Endodermal cell (in vitro differentiated cells): Measurements from ENCODE around the gene TNRC18. TPM values are rescaled to one million over a fixed set of nuclear protein-coding genes. Genes with fewer than 3 reads are reported as not detected.

ENCODE experiments used
- DNase-seq: peaks from one replicate; pipeline ENCODE4 v3.0.0-alpha.2; 2017
- H3K27ac ChIP-seq: 2 replicates; pipeline ENCODE4 v1.5.1; 2013; ENCODE audit warnings: mild to moderate bottlenecking, low read depth, low read length, moderate library complexity
- H3K27me3 ChIP-seq: 2 replicates; pipeline ENCODE4 v1.6.1; 2013; ENCODE audit warnings: mild to moderate bottlenecking, low read length, moderate library complexity; ENCODE audit not compliant: insufficient read depth, control insufficient read depth, poor library complexity, severe bottlenecking
- H3K36me3 ChIP-seq: 2 replicates; pipeline ENCODE4 v1.7.0; 2013; ENCODE audit warnings: mild to moderate bottlenecking, low read length, moderate library complexity; ENCODE audit not compliant: control insufficient read depth, insufficient read depth
- H3K4me1 ChIP-seq: one replicate; pipeline ENCODE4 v1.7.0; 2013; ENCODE audit warnings: low read length; ENCODE audit not compliant: control insufficient read depth, insufficient read depth
- H3K4me3 ChIP-seq: 2 replicates; pipeline ENCODE4 v1.5.1; 2013; ENCODE audit warnings: mild to moderate bottlenecking, low read length, moderate library complexity
- H3K9ac ChIP-seq: 2 replicates; pipeline ENCODE4 v1.6.1; 2013; ENCODE audit warnings: mild to moderate bottlenecking, low read length, moderate library complexity; ENCODE audit not compliant: poor library complexity, severe bottlenecking; ENCODE audit errors: extremely low read depth
- H3K9me3 ChIP-seq: 2 replicates; pipeline ENCODE4 v1.6.1; 2013; ENCODE audit warnings: mild to moderate bottlenecking, low read length, moderate library complexity; ENCODE audit not compliant: control insufficient read depth
- H3K27ac Mint-ChIP-seq: 2 replicates; pipeline ENCODE4 v1.8.0; 2020; ENCODE audit warnings: mixed read lengths
- H3K27me3 Mint-ChIP-seq: 2 replicates; pipeline ENCODE4 v1.8.0; 2021; ENCODE audit warnings: mild to moderate bottlenecking, mixed read lengths; ENCODE audit not compliant: insufficient read depth
- H3K36me3 Mint-ChIP-seq: 2 replicates; pipeline ENCODE4 v1.8.0; 2020; ENCODE audit warnings: low read depth, mixed read lengths
- H3K4me1 Mint-ChIP-seq: 2 replicates; pipeline ENCODE4 v1.8.0; 2020; ENCODE audit warnings: mixed read lengths
- H3K4me3 Mint-ChIP-seq: 2 replicates; pipeline ENCODE4 v1.8.0; 2020; ENCODE audit warnings: mild to moderate bottlenecking, moderate library complexity, mixed read lengths
- H3K9me3 Mint-ChIP-seq: 2 replicates; pipeline ENCODE4 v1.8.0; 2020; ENCODE audit warnings: mild to moderate bottlenecking, mixed read lengths
- WGBS, 2 experiments: methylation state at CpG; one replicate each; pipeline versions ENCODE4 v1.1.5 to v1.1.7; 2013; ENCODE audit warnings: missing lambda C conversion rate in 2 of 2, mixed read lengths in 1 of 2; ENCODE audit not compliant: insufficient coverage in 1 of 2, insufficient read length in 1 of 2; 5-methylcytosine and 5-hydroxymethylcytosine counted together
- total RNA-seq, 2 donors: library from RNA; stranded (reverse); fragmentation: NEBNext Ultra II Directional in 1 of 2; extraction: Animal tissue kit (Norgen Biotek cat#: 25700) in 1 of 2; gene quantifications; 2 replicates in 1 of 2; 3 replicates in 1 of 2; pipeline ENCODE4 v1.2.1, GENCODE V29; 2021
- TF ChIP-seq, protein P1 (sequence below): fragments of 200-600 bp; sonication (generic); conservative IDR thresholded peaks from 2 replicates; pipeline ENCODE4 v1.5.0; 2021; ENCODE audit warnings: antibody characterized with exemption, mild to moderate bottlenecking

TNRC18 gene
- total RNA-seq, 2 donors from 2014 or later = 103 to 136 TPM

DNA sequence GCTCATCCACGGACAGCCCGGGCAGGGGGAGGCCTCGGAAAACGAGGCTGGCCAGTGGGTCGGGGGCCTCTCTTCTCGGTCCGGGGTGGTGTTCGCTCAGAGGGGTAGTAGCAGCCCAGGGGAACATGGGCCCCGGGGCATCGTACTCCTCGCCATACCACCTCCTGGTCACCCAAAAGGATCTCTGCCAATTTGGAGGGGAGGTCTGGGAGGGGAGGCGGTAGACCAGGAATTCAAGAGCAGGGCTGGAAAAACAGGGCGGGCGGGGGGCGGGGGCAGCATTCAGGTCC lies 73.5 kb downstream of the TNRC18 start:
- no peak overlapping the region for H3K9ac ChIP-seq
- H3K4me1 ChIP-seq = no peaks in the 10 kb centered on the region
- H3K36me3 Mint-ChIP-seq = peaks cover 65% of the 10 kb centered on the region
- 84 to 91% methylated on average over 9 to 15 of the region's 15 CpGs for WGBS, 2 experiments
- peak; percentile 49 for DNase-seq
- H3K4me3 ChIP-seq = no peak overlapping the region
- no peaks in the 10 kb centered on the region for H3K9me3 Mint-ChIP-seq
- H3K27me3 ChIP-seq = no peaks in the 10 kb centered on the region
- H3K4me1 Mint-ChIP-seq = no peaks in the 10 kb centered on the region
- TF ChIP-seq, protein P1, sequence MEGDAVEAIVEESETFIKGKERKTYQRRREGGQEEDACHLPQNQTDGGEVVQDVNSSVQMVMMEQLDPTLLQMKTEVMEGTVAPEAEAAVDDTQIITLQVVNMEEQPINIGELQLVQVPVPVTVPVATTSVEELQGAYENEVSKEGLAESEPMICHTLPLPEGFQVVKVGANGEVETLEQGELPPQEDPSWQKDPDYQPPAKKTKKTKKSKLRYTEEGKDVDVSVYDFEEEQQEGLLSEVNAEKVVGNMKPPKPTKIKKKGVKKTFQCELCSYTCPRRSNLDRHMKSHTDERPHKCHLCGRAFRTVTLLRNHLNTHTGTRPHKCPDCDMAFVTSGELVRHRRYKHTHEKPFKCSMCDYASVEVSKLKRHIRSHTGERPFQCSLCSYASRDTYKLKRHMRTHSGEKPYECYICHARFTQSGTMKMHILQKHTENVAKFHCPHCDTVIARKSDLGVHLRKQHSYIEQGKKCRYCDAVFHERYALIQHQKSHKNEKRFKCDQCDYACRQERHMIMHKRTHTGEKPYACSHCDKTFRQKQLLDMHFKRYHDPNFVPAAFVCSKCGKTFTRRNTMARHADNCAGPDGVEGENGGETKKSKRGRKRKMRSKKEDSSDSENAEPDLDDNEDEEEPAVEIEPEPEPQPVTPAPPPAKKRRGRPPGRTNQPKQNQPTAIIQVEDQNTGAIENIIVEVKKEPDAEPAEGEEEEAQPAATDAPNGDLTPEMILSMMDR = no peak
- H3K27ac Mint-ChIP-seq = no peak overlapping the region
- peaks cover 71% of the 10 kb centered on the region for H3K36me3 ChIP-seq
- H3K4me3 Mint-ChIP-seq = no peak overlapping the region
- peak overlapping the region; percentile 57 for H3K27ac ChIP-seq
- no peaks in the 10 kb centered on the region for H3K9me3 ChIP-seq
- H3K27me3 Mint-ChIP-seq = no peaks in the 10 kb centered on the region

DNA sequence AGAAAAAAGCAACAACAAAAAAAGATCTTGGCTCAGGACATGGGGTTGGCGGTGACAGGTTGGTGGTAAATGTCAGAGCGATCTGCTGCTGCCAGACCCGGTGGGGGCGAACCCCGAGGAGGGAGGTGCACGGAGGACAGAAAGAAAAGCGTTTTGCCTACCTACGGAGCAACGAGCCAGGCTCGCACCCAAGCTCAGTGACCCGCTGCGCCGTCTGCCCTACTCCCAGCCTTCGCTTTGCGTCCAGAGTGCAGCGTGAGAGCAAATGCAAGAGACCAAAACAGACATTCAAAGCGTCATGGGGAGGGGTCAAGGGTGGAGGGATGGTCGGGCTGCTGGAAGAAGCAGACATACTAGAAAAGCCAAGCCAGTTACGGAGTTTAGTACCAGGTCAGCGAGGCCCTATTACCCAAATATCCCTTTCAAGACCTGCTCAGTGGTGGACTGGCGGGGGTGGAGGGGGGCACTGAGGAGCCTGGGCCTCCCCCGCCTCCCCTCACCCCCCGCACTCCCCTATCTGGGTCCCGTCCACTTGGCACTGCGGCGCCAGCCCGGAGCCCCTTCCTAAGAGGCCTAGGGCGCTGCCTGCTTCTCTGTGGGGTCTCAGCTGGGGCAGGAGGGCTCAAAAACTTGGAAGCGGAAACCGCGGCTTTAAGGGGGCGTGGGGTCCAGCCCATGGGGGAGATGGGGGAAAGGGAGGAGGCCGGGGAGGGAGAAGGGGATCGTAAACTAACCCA lies 74.0 kb downstream of the TNRC18 start:
- Mint-ChIP-seq H3K27me3 (no peaks in the 10 kb centered on the region), H3K4me1 (no peaks in the 10 kb centered on the region), H3K27ac (peak overlapping the region; percentile 56), H3K4me3 (no peak overlapping the region), H3K9me3 (peaks cover 4% of the 10 kb centered on the region), H3K36me3 (peaks cover 65% of the 10 kb centered on the region)
- Histone ChIP-seq H3K9me3 (no peaks in the 10 kb centered on the region), H3K36me3 (peaks cover 71% of the 10 kb centered on the region), H3K4me1 (no peaks in the 10 kb centered on the region), H3K4me3 (no peak overlapping the region), H3K27ac (peak overlapping the region; percentile 57), H3K9ac (no peak overlapping the region), H3K27me3 (no peaks in the 10 kb centered on the region)
- WGBS, 2 experiments = 90 to 92% methylated on average over 15 to 34 of the region's 34 CpGs
- peak; percentile 60 for DNase-seq
- TF ChIP-seq, protein P1 = no peak

DNA sequence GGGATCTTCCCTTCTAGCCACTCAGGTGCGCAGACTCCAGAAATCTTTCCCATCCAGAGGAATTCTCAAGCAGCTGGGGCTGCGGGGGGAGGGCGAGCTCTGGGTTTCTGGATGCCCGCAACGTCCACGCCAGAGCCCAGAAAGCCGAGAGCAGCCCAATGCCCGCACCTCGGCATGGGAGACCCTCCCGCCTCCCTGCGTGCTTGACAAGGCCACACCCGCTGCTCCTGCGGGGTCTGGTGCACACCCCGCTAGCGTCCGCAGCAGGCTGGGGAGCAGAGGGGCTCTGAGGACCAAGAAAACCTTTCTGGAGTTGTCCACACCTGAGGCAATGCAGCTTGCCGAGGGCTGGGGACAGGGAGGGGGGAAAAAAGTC lies 74.6 kb downstream of the TNRC18 start:
- H3K9me3 ChIP-seq = peaks cover 4% of the 10 kb centered on the region
- no peaks in the 10 kb centered on the region for H3K27me3 Mint-ChIP-seq
- 89 to 96% methylated on average over 13 to 17 of the region's 17 CpGs for WGBS, 2 experiments
- peaks cover 66% of the 10 kb centered on the region for H3K36me3 Mint-ChIP-seq
- H3K36me3 ChIP-seq = peaks cover 71% of the 10 kb centered on the region
- TF ChIP-seq, protein P1 = no peak
- H3K27me3 ChIP-seq = no peaks in the 10 kb centered on the region
- no peak overlapping the region for H3K9ac ChIP-seq
- no peaks in the 10 kb centered on the region for H3K4me1 Mint-ChIP-seq
- H3K9me3 Mint-ChIP-seq = peaks cover 8% of the 10 kb centered on the region
- H3K4me1 ChIP-seq = no peaks in the 10 kb centered on the region
- no peak overlapping the region for H3K27ac Mint-ChIP-seq
- H3K4me3 ChIP-seq = no peak overlapping the region
- peak; percentile 55 for DNase-seq
- H3K27ac ChIP-seq = no peak overlapping the region
- no peak overlapping the region for H3K4me3 Mint-ChIP-seq
